Left lung (tissue), 10 donors: ENCODE measurements around the gene FGF14. TPM values are rescaled to one million over a fixed set of nuclear protein-coding genes. Genes with fewer than 3 reads are reported as not detected.

Experiments
- ATAC-seq: fragments of 200-7000 bp; cut with Tn5 transposase; one replicate; pipeline ENCODE4 v1.9.1; 2020; ENCODE audit warnings: moderate library complexity
- DNase-seq, 4 donors: peaks; one replicate each; pipeline ENCODE4 v3.0.0-alpha.2; 2013 to 2020
- H3K27ac ChIP-seq, 2 donors: fragments of 200-600 bp; sonication (generic) in 1 of 2; one replicate each; pipeline versions ENCODE4 v1.5.0 to v1.8.0; 2020 to 2021
- H3K27me3 ChIP-seq, 2 donors: fragments of 200-600 bp; sonication (generic) in 1 of 2; one replicate each; pipeline versions ENCODE4 v1.5.0 to v1.8.0; 2020 to 2021
- H3K36me3 ChIP-seq, 2 donors: fragments of 200-600 bp; sonication (generic) in 1 of 2; one replicate each; pipeline versions ENCODE4 v1.5.0 to v1.8.0; 2020 to 2021
- H3K4me1 ChIP-seq, 2 donors: fragments of 200-600 bp; one replicate each; pipeline ENCODE4 v1.8.0; 2021
- H3K4me3 ChIP-seq, 2 donors: fragments of 200-600 bp; sonication (generic) in 1 of 2; one replicate each; pipeline versions ENCODE4 v1.5.0 to v1.8.0; 2020 to 2021; ENCODE audit warnings: mild to moderate bottlenecking in 1 of 2
- H3K9me3 ChIP-seq, 2 donors: fragments of 200-600 bp; sonication (generic) in 1 of 2; one replicate each; pipeline versions ENCODE4 v1.5.0 to v1.8.0; 2020 to 2021
- CTCF ChIP-seq, 2 donors: fragments of 200-600 bp; sonication (generic) in 1 of 2; IDR thresholded peaks; one replicate each; pipeline versions ENCODE4 v1.5.0 to v1.8.0; 2021; ENCODE audit warnings: antibody characterized with exemption in 2 of 2
- intact Hi-C, 2 donors: fragments of 100-400 bp; cut with DNase I; formaldehyde crosslinking; loops; one replicate each; pipeline versions ENCODE4 v1.11.2 to v1.14.2; 2022
- polyA plus RNA-seq, 6 donors: library from polyadenylated mRNA; unstranded; fragments of 120-200 nt; gene quantifications; one replicate each; pipeline ENCODE4 v1.2.1, GENCODE V29; 2013; ENCODE audit not compliant: insufficient read length in 6 of 6
- total RNA-seq, 2 donors: library from RNA; stranded (reverse); fragmentation: NEBNext Ultra II Directional; extraction: Animal tissue kit (Norgen Biotek cat#: 25700); gene quantifications; one replicate each; pipeline ENCODE4 v1.2.1, GENCODE V29; 2021
- donor health status: DM: no; HTN: yes; CAD: no.
- donor health status: DM: no; HTN: no; CAD: no.

FGF14 gene
- total and polyA plus RNA-seq, 8 donors: 0.45 to 3.4 (median 0.78) TPM

- no peak for ATAC-seq
- intact Hi-C loops: no loop called here
- no peak for TF ChIP-seq CTCF (IDR thresholded peaks at IDR 0.05)
- H3K9me3 ChIP-seq: no peaks in the 10 kb centered on the region
- no peak for DNase-seq
- no peaks in the 10 kb centered on the region for H3K4me1 ChIP-seq
- no peaks in the 10 kb centered on the region for H3K27me3 ChIP-seq
- H3K36me3 ChIP-seq: no peaks in the 10 kb centered on the region
- H3K4me3 ChIP-seq: no peak overlapping the region
- no peak overlapping the region for H3K27ac ChIP-seq
Observed at GRCh38 chr13:101903890-101904289, 498.0 kb downstream of the FGF14 start.

GRCh38 chr13:101898676-101899075 is 503.2 kb downstream of the FGF14 start:
- ATAC-seq (no peak), DNase-seq (no peak)
- Histone ChIP-seq H3K4me1 (no peaks in the 10 kb centered on the region), H3K4me3 (no peak overlapping the region), H3K36me3 (no peaks in the 10 kb centered on the region), H3K9me3 (no peaks in the 10 kb centered on the region), H3K27me3 (no peaks in the 10 kb centered on the region), H3K27ac (no peak overlapping the region)
- TF ChIP-seq CTCF (IDR thresholded peaks at IDR 0.05): no peak
- intact Hi-C loops: no loop called here

GRCh38 chr13:101896541-101896940 is 505.3 kb downstream of the FGF14 start:
- ATAC-seq (no peak), DNase-seq (no peak)
- Histone ChIP-seq H3K36me3 (no peaks in the 10 kb centered on the region), H3K4me1 (no peaks in the 10 kb centered on the region), H3K27me3 (no peaks in the 10 kb centered on the region), H3K4me3 (no peak overlapping the region), H3K27ac (no peak overlapping the region), H3K9me3 (no peaks in the 10 kb centered on the region)
- no peak for TF ChIP-seq CTCF (IDR thresholded peaks at IDR 0.05)
- intact Hi-C loops: no loop called here

GRCh38 chr13:101893021-101893420 is 508.8 kb downstream of the FGF14 start:
- Histone ChIP-seq H3K4me3 (no peak overlapping the region), H3K27me3 (no peaks in the 10 kb centered on the region), H3K36me3 (no peaks in the 10 kb centered on the region), H3K9me3 (no peaks in the 10 kb centered on the region), H3K4me1 (no peaks in the 10 kb centered on the region), H3K27ac (no peak overlapping the region)
- ATAC-seq: no peak
- intact Hi-C loops: no loop called here
- TF ChIP-seq CTCF (IDR thresholded peaks at IDR 0.05): no peak
- no peak for DNase-seq

GRCh38 chr13:101892296-101892695 is 509.6 kb downstream of the FGF14 start:
- ATAC-seq (no peak), DNase-seq (no peak)
- no peaks in the 10 kb centered on the region for H3K36me3 ChIP-seq
- TF ChIP-seq CTCF (IDR thresholded peaks at IDR 0.05): no peak
- no peaks in the 10 kb centered on the region for H3K27me3 ChIP-seq
- intact Hi-C loops: no loop called here
- H3K4me1 ChIP-seq: no peaks in the 10 kb centered on the region
- no peak overlapping the region for H3K27ac ChIP-seq
- H3K4me3 ChIP-seq: no peak overlapping the region
- no peaks in the 10 kb centered on the region for H3K9me3 ChIP-seq
